Putamen (tissue), 1 donor: Measurements from ENCODE around the gene DAB2IP.
"Not testable (repeated sequence)": the region's sequence is repeated elsewhere in the genome, so short reads cannot be mapped to it uniquely, and the experiment has no call there.

Experiments used
- DNase-seq: peaks from one replicate; pipeline ENCODE4 v3.0.0-alpha.2; 2016; ENCODE audit warnings: low spot score

The DAB2IP gene

DNA sequence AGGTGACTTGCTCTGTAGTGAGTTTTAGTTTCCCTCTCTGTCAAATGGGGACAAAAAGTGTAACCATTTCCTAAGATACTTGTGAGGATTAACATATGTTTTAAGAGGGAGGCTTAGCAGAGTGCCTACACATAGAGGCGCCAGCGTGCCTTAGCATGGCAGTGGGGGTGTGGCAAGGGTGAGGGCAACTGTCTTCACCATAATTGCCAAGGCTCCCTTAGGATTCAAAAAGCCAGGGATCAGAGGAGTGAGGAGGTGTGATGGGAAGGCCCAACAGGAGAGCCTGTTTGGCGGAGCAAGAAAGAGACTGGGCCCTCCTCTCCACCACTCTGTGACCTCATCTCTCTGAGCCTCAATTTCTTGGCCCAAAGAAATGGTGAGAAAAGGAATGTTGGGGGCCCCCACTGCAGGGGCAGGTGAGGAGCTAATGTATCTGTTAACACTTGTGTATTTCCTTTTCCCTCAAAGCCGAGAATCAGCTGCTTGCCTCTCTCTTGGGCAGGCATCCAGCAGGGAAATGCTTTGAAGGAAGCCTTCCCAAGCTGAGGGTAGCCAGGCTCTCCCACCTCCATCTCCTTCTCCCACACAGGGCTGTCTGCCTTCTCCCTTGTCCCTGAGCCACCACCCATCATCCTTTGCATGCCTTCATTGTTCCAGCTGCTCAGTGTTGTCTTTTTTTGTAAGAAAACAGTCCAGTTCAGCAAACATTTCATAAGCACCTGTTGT lies 76.0 kb downstream of the DAB2IP start:
- DNase-seq: no peak

DNA sequence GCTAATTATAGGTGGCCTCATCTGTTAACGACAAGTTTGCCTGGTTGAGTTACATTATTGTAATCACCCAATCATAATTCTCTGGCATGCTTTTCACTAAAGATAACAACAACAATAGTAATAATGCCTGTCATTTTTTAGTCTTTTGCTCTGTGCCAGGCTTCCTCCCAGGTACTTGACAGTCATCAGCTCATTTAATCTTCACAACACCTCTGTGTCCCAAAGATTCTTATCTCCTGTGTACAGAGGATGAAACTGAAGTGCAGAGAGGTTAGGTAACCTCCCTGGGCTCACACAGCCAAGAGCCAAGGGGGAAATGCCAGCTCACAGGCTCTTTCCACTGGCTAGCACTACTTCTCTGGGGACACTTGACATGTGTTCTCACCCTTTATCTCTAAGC lies 77.5 kb downstream of the DAB2IP start:
- no peak for DNase-seq

DNA sequence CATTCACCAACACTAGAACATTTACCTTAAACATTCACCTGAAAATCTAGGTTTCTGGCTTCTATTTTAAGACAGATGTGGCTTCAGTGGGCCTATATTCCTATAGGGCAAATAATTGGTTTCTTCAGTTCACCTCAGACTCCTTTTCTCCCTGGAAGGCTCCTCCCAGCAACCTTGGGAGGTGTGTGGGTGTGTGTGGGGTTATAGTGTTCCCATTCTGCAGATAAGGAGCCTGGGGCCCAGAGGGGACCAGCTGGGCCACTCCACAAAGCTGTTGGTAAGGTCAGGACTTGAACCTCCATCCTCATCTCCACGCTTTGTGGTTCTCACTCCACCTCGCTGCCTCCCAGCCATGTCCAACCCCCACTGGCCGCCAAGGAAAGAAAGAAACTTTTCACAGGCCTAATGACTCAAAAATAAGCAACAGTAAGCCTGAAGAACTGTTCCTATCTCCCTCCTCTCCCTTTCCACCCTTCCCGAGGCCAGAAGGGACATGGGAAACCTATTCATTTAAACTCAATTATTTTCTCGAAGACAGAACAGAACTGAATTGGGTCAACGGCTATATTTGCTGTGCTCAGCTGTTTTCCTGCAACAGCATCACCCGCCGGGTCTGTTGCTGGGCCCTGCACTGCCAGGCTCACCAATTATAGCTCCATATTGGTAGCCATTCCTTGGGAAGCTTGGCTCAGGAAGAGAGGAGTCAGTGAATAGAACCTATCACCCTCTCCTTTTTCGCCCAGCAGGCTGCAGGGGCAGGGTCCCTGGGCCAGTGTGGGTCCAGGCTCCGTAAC lies 78.5 kb downstream of the DAB2IP start:
- DNase-seq: no peak

DNA sequence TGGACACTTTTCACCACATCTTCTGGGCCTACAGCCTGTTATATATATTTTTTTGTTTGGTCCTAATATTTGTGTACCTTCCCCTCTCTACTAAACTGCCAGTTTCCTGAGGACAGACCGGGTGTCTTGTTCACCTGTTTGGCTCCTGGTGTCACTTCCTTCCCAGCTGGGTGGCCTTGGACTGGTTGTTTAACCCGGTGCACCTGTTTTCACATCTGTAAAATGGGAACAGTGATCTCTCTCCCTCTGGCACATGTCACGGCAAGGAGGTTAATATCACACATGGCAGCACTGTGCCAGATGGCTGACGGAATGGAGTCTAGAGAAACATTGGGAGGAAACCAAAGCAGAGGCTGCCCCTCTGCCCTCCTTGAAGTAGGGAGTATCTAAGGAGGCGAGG lies 79.7 kb downstream of the DAB2IP start:
- no peak for DNase-seq

DNA sequence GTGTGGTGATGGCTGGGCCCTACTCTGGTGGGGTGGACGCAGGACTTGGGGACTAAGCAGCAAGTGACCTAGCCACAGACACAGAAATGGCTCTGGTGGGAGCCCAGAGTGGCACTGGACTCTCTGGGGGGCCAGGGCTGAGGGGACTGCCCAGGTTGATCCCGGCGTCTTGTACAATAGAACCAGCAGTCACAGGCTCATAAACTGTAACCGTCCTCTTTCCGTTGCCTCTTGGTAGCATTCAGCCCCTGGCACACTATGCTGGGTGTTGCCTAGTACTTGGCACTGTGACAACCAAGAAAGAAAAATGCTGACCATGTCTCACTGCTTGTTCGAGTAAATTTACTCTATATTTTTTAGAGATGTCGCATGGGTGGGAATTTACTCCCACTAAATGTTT lies 80.5 kb downstream of the DAB2IP start:
- no peak for DNase-seq

DNA sequence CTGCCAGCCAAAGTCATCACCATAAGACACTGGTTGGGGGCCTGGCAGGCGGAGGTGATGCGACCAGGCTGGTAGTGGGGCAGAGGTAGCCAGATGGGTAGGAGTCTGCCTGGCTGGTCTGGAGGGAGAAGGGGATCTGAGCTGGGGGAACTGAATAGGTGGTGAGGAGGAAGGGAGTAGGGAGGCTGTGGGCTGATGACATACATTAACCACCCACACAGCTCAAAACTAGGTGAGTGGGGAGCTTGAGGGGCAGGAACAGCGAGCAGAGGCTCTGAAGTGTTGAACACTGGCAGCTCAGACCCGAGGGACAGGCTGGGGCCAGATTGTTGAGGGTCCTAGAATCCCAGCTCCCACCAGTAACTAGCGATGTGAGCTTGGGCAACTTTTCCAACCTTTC lies 81.0 kb downstream of the DAB2IP start:
- DNase-seq: no peak

DNA sequence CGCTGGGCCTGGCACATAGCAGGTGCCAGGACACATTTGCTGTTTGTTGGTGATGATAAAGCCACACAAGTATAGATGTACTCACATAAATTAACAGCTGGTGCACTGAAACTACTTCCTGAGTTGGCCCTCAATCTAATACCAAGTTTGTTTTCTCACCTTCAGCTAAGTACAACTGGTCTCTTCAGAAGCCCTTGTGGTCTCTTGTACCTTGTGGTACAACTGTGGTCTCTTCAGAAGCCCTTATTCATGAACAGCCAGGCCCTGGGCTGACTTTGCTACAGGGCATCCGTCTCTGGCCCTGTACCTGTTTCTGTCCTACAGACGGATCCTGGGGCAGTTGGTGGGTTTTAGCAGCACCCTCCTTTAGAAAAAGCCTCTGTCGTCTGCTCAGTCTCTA lies 81.5 kb downstream of the DAB2IP start:
- no peak for DNase-seq

DNA sequence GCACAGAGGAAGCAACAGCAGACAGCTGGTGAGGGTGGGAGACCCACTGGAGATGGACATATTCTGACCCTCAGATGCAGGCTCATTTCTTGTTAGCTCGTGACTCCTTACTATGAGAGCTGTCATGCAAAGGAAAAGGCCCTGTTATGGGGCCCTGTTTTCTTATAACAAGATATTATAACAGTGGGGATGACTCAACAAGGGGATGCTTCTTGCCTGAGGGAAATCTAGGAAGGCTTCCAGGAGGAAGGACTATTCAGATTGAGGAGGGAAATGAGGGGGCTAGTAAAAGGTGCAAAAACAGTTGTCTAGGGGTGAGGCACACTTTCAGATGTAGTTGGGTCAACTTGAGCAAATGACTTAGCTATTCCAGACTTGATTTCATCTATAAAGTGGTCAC lies 83.0 kb downstream of the DAB2IP start:
- no peak for DNase-seq

DNA sequence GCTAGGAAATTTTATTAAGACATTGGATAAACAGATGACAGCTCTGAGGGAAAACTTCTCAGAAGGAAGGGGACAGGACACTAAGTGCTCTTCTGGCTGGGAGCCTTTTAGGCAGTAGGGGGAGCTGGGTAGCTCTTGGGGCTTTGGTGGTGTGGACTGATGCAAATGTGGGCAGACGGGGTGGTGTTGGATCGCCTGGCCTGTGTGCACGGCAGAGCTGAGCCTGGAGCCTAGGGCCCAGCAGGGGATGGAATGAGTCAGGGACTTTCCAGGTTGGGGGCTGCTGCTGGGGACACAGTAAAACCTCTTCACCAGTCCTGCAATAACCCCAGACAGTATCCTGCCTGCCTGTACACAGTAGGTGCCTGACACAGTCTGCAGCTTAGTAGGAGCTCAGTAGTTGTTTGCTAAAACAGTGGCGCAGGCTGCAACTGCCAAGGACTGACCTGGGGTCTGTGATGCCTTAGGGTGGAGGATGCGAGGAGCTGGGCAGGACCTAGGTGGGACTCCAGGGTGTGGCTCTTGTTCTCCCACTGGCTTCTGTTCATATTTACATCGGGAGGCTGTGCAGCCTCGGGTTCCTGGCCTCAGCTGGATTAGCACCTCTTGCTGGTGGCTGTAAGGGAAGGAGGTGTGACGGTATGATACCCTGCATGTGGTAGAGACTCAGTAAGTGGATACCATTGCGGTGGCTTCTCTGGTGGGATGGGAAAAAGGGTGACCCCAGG lies 83.8 kb downstream of the DAB2IP start:
- DNase-seq: no peak

DNA sequence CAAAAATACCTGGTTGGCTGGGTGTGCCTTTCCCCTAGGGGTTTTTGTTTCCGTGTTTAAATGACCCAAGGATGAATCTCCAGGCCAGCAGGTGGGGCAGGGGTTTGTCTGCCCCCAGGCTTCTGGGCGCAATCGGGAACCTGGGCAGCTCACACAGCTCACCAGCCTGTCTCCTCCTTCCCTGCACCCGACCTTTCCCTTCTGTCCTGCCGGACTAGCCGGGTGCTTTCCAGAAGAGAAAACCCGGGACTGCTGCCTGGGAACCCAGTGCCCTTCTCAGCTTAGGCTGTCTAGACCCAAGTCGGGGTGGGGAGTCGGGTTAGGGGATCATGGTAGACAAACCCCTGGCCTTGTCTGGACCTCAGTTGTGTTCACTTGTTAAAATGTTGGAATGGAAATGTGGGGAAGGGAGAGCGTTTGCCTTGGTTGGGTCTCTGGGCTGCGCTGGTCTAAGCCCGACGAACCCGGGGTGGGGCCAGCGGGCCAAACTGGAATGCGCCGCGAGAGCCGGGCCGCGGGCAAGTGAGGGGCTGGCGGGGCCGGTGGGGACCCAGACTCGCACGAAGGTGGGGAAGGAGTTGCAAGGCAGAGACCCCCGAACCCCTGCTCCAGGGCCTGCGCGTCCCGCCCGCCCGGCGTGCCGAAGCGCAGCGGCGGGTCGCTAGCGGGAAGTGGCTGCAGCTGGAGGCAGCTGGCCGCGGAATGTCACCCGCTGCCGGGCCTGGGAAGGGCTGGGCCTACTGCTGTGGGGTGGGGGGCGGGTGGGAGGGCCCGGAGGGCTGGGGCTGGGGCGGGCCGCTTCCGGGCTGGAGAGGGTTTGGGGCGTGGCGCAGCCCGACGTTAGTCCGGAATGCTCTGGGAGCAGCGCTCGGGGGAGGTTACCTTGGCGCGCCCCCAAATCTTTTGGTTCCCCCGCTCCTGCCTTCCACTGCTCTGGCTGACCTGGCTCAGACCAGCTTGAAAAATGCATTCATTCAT lies 84.6 kb downstream of the DAB2IP start:
- no peak for DNase-seq

DNA sequence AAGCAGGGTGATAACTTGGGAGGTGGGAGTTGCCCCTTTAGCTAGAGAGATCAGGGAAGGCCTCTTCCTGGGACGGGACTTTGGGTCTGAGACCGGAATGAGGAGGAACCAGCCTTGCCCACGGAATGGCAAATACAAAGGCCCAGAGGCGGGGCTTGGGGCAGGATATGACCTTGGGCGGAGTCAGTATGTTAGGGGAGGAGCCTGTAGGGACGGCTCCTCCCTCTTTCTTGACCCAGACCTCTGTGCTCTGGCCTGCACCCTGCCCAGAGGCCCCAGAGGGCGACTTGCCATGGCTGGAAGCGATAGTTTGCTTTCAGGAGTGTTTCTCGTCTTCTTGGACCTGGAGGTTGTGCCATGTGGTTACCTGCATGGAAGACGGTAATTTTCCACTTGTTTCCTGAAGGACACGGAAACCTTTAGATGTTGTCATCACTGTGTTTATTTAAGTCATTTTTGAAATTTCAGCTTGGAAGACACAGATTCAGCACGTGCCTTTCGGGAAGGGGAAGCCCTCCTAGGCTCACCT lies 85.6 kb downstream of the DAB2IP start:
- no peak for DNase-seq

DNA sequence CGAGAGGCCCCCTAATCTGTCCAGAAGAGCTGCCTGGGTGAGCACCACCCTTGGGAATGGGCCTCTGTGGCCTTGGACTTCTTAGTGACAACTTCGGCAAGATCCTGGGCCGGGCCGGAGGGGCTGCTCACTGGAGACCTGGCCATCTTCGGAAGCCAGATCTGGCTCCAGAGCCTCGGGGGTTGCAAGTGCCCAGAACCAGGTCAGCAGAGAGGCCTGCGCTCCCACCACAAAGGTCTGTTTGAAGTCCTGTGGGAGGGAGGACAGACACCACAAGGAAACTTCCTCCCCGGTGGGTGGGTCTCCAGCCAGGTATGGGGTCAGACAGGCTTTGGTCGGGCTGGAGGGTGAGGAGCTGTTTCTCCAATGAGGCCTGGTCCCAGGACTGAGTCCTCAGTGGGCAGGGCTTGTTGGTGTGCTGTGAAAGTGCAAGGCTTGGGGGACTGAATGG lies 86.1 kb downstream of the DAB2IP start:
- DNase-seq: no peak

DNA sequence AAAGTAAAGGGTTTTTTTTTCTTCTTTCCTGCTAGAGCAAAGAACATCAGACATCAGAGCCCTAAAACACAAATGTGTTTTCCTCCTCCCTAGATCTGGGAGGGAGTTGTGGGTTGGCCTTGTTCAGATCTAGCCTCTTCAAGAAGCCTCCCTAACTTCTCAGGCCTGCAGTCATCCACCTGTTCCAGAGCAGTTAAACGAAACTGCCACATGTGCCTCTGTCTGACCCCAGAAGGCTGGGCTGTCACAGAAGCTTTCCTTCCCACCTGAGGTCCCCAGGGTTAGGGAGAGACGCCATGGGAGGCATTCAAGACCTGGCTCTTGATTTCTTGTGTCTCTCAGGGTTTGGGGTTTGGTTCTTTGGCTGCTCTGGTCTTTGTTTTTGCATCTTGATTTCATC lies 87.0 kb downstream of the DAB2IP start:
- DNase-seq: no peak

DNA sequence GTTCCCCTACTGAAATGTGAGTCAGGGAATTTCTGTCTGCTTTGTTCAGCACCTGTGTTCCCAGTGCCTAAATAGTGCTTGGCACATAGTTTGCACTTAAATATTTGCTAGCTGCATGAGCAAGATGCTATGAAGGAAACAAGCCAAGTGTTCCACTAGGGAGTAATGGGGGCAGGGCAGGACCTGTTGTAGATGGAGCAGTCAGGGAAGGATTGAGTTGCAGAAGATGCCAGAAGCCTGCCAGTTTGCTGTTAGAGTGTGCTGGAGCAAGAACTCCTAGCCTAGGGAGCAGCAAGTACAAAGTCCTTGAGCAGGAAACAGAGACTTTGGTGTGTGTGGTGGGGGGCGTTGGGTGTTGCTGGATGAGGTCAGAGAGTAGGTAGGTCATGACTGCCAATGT lies 87.5 kb downstream of the DAB2IP start:
- DNase-seq: no peak

DNA sequence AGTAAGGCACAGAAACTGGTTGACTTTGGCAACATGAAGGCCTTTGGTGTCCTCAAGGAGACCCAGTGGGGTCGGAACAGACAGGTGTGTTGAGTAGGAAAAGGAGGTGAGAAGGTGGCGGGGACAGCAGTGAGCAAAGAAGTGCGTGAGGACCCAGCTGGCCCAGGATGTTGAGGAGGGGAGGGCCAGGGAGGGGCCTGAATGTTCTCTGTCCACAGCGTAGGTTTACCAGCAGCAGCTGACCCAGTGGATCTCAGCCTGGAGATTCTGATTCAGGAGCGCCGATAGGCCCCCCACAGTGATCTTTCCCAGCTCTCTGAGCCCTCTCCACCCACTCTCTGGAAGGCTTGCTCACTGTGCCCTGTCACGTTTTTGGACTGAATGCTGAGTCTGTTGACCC lies 88.5 kb downstream of the DAB2IP start:
- no peak for DNase-seq

DNA sequence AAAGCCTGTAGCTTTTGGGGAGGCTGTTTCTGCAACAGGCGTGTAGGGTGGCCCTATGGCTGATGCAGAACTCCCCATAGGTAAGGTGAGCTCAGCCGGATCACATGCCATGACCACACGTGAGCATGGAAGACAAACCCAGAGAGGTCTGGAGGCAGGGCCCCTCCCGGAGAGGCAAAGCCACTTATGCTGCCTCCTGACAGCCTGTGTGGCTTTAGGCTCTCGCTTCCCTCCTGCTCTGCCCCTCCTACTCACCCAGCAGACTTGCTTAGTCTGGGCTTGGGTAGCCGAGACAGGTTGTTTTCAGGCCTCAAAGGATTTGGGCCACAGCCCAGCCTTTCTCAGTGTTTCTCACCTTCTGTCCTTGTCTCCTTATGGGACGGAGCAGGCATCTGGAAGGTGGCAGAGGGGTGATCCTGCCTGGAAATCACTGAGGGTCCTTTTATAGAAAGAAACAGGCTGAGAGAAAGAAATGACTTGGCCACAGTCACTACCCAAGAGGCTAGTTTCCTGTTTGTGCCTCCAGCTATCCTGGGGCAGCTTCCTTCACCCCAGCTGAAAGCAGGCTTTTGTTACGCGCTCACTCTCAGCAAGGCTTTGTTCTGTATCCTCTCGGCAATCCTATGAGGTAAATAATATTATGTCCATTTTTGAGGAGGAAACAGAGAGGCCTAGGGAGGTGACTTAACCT lies 89.9 kb downstream of the DAB2IP start:
- DNase-seq: no peak

DNA sequence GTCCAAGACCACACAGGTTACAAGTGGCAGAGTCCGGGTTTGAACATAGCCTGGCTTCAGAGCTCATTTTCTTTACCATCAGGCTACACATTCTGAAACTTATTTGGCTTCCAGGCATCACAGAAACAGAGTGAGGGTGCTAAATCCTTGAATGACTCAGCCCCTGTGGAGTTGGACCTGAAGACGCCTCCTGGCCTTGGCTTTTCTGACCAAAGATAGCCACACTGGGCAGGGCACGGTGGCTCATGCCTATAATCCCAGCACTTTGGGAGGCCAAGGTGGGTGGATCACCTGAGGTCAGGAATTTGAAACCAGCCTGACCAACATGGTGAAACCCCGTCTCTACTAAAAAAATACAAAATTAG lies 90.5 kb downstream of the DAB2IP start:
- DNase-seq: not testable (repeated sequence)

DNA sequence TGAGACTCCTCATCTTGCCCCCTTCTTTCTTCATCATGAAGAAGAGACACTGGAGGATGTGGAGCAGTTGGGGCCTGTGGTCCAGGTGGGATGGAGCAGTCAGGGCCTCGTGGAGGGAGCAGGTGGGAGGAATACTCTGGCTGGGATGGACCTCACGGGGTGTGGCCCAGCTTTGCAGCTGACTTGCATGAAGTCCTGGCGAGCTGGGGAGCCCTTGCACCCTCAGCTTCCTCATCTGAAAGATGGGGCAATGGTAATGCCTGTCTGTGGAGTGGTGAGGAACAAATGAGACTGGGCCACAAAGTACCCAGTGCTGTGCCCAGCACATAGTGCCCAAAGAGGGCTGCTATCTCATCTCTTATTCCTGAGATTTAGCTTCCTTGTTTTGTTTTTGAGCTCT lies 91.5 kb downstream of the DAB2IP start:
- no peak for DNase-seq

DNA sequence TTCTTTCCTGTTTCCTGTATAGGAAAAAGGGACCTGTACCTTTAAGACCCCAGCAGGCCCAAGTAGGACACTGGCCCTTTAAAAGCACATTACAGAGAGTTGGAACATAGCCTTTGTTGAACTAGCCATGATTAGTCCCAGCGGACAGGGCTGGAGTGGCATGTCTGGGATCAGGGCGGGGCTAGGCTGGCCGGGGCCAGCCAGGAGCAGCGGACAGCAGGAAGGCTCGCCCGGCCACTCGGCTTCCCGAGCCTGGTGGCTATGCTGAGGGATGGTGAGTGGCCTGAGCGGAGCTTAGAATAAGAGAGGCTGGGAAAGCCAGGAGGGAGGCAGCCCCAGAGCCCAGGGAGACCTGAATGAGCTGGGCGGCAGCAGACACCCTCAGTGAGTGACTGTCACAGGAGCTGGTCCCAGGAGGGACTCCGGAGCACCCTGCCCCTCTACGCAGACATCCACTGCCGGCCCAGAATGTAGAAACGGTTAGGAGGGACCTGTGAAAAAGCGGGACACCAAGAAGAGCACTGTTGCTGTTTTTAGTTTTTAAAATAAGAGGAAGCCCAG lies 92.1 kb downstream of the DAB2IP start:
- peak; percentile 78 for DNase-seq

DNA sequence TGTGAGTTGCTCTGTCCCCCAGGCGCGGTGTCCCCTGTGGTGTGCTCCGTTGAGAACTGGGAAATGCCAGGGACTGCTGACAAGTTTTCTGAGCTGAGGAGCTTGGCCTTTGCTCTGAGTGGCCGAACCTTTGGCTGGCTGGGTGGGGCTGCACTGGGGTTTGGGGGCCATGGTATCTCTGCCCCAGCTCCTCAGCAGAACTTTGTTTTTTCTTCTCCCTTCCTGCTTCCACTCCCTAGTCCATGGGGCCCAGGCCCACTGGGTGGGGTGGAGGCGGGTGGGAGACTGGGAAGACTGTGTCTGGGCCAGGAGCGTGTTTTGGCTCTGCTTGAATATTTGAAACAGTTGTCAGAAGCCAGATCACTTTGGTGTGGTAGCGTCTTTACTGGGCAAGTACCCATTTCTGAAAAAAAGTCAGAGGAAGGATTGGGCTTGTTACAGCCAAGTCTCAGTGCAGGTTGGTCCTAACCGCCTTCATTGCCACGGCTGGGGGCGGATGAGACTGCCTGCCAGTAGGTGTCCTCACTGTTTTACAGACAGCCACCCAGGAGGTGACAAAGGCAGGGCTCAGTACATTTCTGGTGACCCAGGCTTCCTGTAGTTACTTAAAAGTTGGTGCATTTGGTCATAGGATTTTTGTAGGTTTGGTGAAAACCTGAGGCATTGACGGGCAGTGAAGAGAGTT lies 92.7 kb downstream of the DAB2IP start:
- DNase-seq: no peak
